GM19438 (cell line): ENCODE measurements around the gene CYBC1.

ENCODE experiments used
- ATAC-seq: cut with Tn5 transposase; IDR thresholded peaks from one replicate; pipeline ENCODE4 v1.9.1; 2021; ENCODE audit warnings: low read depth; ENCODE audit not compliant: unreplicated experiment

CYBC1 gene

DNA sequence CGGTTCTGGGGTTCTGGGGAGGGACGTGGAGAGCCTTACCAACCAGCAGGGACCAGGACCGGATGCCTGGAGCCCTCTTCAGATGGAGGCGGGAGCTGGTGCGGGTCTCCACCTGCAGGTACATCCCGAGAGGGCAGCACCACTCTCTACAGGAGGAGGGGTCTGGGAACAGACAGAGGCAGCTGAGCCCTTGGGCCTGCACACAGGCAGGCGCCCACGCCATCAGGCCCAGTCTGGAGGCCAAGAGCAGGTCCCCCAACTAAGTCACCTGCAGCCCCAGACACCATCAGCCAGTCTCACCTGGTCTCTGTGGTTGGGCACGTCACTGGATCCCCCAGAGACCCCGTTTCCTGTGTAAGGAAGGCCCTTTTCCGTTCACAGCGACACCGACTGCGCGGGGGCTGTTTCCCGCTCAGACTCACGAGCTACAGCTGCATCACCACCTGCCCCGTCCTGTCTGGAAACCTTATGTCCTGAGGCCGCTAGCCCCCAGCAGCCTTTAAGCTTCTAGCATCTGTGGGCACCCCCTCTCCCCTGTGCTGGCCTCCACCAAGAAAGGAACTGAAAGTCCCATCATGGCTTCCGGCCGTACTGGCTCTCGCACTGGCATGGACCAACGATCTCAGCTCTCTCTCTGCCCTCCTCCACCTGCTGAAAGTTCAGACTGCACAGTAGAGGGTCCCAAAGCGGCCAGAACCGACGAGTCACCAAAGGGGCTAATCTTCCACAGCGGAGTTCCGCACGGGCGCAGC lies 1.2 kb downstream of the CYBC1 start:
- peak; percentile 53 for ATAC-seq

DNA sequence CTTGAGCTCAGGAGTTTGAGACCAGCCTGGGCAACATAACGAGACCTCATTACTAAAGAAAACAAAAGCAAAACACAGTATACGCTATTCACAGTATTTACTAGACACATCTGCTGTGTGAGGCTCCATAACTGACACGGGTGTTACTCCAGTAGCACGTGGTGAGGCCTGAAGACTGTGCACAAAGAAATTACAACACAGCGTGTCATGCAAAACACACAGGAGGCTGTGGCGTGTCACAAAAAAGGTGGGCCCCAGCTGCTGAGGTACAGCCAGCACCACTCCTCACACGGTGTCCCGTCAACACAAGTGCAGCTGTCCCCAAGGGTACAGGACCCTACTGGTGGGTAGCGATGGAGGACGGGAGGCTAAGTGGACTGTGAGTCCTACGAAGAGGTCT lies 2.7 kb downstream of the CYBC1 start:
- ATAC-seq: no peak

DNA sequence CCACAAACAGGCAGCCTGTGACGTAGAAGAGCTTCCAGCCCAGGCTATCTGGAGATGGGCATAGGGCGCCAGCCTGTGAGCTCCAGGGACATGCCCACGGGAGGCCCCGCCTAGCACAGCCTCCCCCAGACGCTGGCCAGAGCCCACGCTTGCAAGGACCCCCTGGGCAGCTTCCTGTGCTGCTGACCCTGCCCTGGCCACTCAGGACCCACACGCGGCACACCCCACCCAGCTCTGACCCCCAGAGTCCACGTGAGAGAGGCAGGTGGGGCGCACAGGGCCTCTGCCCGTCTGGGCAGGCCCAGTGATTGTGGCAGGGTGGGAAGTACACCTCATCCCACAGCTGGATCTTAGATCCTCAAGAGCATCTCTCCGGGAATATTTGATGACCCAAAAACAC lies 3.9 kb downstream of the CYBC1 start:
- ATAC-seq: no peak

DNA sequence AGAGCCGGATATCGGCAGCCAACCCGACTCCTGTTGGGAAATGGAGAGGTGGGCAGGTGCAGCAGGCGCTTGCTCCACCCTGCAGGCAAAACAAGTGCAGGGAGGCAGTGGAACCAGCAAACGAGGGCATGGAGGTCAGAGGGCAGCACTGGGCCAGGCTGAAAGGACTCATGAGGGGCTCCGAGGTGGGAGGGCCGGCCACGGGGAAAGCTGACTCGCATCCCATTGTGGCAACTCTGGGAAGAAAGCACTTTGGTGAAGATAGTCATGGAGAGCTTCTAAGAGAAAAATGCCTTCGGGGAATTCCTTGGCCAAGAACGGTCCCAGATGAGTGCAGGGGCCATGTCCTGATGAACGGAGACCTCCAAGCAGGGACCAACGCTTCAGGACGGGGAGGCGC lies 4.4 kb downstream of the CYBC1 start:
- no peak for ATAC-seq

DNA sequence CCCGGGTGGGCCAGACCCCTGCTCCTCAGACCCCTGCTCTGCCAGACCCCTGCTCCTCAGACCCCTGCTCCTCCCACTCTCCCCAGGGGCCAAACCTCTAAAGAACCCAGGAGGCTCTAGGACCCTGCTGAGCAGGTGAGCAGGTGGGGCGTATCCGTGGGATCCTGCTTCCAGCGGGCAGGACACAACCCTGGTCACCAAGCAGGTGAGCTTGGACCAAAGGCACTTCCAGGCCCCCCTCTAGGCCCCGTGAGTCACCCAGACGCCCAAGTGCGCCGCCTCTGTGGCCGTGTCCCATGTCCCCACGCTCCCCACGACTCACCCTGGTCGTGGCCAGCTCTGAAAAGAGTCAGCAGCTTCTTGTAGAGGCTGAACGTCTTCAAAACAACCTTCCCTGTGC lies 5.0 kb downstream of the CYBC1 start:
- no peak for ATAC-seq

DNA sequence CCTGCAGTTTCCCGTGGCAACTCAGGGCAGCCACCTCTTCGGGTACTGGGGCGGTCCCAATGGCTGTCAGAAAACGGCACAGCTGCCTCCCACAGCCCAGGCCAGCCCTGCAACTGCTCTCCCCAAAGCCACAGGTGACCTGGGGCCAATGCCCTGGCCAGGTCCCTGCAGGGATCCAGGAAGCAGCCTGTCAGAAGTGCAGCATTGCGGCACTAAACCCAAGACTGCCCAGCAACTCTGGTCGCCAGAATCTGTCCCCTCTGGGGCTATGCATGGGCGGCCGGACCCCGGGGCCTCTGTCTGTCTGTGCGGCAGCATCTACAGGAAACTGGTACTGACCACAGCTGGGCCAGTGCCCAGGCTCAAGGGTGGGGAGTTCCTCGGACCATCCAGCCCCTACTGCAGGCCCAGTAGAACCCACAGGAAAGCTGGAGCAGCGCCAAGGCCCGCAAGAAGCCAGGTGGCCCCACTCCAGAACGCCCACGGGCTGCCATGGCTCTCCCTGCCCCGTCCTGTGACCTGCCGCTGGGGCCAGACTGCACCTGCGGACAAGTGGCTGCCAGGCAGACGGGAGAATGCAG lies 5.5 kb downstream of the CYBC1 start:
- no peak for ATAC-seq

DNA sequence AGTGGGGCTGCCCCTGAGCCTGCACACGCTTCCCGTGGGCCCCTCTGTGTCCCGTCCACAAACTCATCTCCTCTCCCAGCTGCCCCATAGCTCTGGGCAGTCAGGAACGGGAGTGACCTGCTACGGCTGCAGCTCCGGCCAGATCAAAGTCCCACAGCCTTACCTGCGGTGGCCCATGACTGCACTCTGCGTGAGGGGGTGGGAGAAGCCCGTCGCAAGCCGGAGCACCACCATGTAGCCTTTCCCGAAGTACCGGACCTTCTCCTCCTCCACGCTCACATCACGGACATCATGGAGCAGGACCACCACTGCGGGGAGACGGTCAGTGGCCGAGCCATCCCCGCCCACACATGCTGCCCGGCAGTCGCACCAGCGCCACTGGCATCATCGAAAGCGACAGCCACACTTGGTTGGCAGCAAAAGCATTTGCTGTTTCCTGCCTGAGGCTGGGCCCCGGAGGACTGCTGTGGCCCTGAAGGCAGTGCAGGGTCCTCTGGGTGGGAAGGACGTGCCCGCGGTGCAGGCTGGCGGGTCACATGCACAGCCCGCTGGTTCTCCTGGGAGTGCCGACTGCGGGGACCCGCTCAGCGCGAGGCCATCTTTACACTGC lies 6.2 kb downstream of the CYBC1 start:
- no peak for ATAC-seq

DNA sequence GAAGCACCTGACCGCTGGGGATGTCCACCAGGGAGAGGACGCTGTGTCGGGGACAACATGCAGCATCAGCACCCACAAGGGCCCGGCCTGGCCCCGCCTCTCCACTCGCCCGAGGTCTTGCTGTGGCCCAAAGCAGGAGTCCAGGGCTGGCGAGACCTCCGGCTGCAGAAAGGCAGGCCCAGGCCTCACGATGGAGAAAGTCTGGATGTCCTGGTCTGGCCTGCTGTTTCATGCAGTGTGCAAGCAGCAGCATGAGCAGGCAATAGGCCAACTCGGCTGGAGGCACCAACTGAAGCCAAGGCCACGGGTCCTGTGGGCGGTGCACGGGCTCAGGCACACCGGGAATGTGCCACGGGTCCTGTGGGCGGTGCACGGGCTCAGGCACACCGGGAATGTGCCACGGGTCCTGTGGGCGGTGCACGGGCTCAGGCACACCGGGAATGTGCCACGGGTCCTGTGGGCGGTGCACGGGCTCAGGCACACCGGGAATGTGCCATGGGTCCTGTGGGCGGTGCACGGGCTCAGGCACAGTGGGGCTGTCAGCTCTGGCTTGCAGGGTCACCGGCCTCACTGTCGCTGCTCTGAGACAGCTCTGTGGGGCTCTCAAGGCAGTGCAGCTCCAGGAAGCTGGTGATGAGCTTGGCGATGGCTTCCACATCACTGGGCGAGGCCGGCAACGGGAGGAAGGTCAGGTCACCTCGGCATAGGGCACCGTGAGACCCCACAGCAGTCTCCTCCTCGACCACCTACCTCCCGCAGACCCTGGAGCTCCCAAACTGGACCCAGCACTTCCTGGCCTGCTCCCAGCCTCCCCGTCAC lies 6.9 kb downstream of the CYBC1 start:
- ATAC-seq: no peak

DNA sequence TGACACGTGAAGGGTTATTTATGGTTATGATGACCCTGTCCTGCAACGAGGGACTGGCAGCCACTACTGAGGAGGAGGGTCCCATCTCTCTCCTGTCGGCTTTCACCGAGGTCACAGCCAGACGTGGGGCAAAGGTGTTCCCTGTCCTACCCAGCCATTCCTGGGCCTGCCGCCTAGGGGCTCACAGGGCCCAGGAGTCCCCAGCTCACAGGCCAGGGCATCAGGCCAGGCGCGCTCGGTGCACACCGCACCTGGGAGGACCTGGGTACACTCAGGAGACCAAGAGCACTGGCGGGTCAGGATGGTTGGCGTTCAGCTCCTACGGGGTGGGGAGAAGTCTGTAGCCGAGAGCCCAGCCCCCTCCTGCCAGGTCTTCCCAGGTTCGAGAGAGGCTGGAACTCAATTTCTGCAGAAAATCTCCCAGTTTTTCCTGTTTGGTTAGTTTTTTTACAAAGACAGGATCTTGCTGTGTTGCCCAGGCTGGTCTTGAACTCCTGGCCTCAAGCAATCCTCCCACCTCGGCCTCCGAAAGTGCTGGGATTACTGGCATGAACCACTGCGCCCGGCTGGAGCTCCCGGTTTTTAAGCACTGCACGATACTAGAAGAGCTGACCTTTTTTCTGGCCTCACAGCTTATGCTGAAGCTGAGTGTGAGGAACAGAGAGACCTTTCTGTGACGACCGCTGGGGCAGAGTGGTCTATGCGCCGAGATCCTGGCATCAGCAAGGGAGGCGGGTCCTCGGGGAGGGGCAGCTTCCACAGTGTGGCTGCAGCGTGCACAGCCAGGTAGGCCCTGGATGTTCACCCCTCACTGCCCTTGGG lies 7.7 kb downstream of the CYBC1 start:
- ATAC-seq: no peak

DNA sequence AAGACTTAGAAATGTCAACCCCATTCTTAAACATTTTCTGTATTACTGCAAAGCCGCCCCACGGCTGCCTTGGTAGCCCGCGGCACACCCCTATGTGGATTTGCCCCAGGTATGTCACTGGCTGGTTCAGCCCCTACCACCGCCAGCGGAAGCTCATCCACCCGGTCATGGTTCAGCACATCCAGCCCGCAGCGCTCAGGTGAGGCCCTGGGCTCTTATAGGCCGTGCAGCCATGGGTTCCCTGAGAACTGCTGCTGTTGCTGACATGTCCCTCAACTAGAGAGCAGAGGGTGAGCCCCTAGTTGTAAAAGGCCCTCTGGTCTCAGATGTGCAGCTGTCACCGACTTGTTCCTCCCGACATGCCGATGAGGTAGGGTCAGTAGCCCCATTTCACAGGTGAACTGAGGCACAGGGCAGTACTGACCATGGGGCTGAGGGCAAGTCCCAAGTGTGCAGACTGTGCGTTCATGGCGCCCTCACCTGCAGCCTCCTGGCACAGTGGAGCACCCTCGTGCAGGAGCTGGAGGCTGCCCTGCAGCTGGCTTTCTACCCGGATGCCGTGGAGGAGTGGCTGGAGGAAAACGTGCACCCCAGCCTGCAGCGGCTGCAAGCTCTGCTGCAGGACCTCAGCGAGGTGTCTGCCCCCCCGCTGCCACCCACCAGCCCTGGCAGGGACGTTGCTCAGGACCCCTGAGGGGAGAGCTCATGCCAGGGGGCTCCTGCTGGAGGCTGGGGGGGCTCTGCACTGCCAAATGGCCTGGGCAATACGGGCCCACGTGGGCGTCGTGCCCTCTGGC lies 8.7 kb downstream of the CYBC1 start:
- no peak for ATAC-seq

DNA sequence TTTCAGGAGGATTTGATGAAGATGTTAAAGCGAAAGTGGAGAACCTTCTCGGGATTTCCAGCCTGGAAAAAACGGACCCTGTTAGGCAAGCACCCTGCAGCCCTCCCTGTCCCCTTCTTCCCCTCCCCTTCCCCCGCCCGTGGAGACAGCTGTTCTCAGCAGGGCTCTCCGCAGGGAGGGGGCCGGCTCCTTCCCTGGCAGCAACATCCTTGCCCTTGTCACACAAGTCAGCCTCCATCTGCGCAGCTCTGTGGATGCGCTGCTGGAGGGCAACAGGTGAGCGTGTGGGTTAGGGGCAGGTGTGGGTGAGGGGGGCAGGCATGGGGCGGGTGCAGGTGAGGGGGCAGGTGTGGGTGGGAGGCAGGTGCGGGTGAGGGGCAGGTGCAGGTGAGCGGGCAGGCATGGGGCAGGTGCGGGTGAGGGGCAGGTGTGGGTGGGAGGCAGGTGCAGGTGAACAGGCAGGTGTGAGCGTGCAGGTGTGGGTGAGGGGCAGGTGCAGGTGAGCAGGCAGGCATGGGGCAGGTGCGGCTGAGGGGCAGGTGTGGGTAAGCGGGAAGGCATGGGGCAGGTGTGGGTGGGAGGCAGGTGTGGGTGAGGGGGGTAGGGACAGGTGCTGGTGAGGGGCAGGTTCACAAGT lies 9.4 kb downstream of the CYBC1 start:
- no peak for ATAC-seq

DNA sequence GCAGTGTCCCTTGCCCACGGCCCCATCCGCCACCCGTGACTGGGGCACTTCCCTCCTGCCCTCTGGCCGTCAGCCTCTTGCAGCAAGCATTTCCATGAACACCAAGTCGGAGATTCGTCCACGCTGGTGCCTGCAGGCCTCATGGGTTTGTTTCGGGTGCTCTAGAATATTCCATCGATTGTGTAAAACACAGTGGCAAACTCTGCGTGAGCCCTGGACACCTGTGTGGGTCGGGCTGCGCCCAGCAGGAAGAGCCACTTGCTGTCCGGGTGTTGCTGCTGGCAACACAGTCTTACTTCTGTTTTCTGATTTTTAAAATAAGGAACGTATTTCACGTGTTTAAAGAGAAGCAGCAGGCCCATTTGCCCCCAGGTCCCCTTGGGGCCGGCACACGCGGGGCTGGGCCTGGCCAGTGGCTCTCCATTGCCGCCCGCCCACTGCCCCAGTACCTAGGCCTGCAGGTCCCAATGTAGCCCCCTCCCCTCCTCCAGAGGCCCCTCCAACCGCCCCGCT lies 10.0 kb downstream of the CYBC1 start:
- ATAC-seq: no peak

DNA sequence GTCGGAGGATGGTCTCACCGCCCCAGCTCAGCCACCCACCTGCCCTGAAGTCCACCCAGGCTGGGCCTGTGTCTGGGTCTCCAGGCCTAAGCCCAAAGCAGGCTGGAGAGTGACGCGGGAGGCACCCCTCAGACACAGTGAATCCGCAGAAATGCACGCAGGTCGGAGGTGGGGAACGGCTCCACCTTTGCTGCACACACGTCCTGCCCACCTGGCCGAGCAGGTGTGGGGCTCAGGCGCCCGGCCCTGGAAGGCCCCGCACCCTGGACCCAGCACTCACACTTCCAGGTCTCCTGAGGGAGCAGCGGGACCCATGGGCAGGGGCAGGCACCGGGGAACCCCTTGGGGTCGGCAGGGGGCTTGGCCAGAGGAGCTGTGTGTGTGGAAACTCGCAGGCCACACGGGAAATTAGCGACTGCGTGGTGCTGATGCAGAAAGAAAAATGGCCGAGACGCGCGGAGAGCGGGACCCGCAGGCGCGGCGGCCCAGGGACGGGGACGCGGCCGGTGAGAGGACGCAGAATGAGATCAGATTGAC lies 10.7 kb downstream of the CYBC1 start:
- no peak for ATAC-seq

DNA sequence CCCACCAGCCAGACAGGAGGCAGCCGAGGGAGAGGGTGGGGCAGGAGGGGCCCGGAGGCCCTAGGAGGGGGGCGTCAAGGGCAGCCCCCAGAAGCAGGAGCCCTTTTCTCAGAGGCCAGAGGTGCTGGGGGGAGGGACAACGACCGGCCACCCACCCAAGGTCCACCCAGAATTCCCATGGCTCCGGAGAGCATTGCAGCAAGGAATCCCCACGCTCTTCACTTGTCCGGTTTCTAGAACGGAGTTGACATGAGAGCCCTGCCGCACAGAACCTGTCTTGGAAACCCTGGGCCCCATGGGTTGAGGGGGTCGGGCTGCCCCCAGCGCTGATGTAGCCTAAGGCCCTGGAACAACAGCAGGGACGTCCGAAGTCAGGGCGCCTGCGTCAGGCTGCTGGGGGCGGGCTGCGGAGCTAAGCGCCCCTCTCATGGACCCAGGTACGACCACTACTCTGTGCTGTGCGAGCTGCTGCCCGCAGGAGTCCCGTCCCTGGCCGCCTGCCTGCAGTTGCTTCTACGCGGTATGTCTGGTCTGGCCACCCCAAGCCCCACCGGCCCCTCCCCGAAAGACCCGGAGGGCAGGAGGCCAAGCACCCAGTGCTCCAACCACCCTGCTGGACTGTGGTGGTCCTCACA lies 11.2 kb downstream of the CYBC1 start:
- no peak for ATAC-seq

DNA sequence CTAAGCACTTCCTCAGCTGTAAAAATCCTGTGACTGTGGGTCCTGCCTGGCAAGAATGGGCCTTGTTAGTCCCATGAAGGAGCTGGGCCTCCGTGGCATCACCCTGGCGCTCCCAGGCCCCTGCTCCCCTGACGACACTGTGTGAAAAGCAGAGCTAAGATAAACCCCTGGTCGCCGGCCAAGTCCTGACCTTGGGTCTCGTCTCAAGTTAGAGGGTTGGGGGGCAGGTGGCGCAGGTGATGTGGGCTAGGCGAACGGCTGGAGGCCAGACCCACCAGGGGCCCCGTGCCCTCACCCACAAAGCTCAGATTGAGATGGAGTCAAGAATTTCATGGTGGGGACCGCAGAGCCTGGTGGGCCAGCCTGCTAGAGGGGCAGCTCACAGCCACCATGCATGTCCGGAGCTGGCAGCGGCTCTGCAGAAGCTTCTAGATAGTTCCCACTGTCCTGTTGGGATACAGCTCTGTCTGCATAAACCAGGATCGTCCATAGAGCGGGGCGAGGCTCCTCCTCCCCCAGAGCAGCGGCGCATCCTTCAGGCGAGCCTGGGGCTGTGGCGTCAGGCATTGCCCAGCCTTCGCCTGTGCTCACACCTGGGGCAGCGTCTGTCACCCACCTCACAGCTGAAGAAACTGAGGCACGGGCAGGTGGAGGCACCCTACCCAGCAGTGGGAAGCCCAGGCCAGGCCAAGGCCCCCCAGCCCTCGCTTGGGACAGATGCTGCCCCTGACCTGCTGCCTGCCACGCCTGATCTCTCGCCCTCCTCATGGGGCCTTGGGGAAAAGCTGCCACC lies 12.0 kb downstream of the CYBC1 start:
- ATAC-seq: no peak

DNA sequence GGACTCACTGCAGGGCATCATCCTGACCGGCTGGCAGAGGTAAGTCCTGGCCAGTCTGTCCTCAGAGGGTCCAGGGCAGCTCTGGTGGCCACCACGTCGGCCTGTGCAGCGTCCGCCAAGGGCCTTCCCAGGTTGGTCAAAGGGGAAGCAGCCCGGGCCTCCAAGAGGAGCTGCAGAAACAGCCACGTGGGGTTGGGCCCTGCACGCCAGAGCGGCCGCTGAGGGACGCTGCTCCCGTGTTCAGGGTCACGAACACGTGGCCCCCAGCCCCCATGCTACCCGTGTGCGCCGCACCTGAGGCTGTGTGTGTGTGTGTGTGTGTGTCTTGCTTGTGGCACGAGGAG lies 13.3 kb downstream of the CYBC1 start:
- ATAC-seq: no peak

DNA sequence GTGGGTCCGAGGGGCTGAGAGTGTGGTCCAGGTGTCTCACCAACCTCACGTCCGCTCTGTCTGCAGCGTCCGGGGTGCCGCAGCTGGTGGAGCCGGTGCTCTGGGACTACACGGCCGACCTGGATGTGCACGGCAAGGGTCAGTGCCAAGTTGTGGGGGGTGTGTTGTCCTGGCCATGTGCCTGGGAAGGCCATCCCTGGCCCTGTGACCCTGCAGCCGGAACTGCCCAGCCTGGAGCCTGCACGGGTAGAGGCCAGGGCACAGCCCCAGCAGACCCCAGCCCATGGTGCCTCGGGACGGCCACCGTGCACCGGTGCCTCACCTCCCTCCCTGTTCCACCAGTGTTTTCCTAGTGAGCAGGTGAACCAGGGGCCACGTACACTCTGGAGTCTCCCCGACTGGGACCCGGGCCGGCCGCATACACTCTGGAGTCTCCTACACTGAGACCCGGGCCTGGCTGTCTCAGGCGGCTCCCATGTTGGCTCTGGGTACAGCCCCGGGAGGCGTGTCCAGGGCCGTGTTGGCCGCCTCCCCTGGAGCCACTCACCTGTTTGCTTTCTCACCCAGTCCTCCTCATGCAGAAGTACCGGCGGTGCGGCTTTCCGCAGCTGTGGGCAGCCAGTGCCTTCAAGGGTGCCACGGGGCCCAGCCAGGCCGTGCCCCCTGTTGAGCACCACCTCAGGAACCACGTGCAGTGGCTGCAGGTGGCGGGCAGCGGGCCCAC lies 13.8 kb downstream of the CYBC1 start:
- ATAC-seq: no peak
